Measurements from ENCODE around the gene DCLRE1A.
A peak's percentile ranks its signal among the peaks of the same experiment; 100 is the strongest.
"Not testable (repeated sequence)": the region's sequence is repeated elsewhere in the genome, so short reads cannot be mapped to it uniquely, and the experiment has no call there.

Gene DCLRE1A

DNA sequence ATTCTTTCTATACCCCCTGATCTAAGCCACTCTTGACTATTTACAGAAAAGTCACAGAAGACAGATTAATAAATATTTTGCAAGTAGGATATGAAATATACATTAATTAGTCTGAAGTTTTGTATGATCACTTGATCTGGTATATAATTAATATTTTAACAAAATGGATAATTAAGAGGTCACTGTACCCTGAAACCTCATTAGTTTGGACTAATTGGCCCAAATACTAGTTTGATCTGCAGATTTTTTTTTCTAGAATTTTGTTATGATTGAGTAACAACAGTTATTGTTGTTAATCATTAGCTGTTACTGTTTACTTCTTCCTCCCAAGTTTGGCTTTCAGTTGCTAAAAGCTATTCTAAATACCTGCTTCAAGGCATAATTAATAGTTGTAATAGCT lies 3.3 kb upstream of the DCLRE1A start:
- DNase-seq, result no peak

DNA sequence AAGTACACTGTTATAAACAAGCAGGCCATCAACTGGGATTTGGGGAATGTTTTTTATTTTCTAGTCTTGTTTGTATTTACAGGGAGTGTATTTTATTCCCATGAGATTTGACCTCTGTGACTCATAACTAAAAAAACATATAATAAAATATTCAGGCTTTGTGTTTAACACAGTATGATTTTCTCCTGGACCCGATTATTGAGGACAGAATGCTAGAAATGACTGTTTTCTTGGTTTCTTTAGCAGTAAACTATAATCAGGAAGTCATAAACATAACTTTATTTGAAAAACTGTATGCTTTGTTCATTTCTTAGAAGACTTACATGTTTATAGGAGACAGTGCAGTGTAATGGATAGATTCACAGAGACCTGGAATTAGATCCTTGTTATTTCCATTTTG lies 2.7 kb upstream of the DCLRE1A start:
- no peak for DNase-seq

DNA sequence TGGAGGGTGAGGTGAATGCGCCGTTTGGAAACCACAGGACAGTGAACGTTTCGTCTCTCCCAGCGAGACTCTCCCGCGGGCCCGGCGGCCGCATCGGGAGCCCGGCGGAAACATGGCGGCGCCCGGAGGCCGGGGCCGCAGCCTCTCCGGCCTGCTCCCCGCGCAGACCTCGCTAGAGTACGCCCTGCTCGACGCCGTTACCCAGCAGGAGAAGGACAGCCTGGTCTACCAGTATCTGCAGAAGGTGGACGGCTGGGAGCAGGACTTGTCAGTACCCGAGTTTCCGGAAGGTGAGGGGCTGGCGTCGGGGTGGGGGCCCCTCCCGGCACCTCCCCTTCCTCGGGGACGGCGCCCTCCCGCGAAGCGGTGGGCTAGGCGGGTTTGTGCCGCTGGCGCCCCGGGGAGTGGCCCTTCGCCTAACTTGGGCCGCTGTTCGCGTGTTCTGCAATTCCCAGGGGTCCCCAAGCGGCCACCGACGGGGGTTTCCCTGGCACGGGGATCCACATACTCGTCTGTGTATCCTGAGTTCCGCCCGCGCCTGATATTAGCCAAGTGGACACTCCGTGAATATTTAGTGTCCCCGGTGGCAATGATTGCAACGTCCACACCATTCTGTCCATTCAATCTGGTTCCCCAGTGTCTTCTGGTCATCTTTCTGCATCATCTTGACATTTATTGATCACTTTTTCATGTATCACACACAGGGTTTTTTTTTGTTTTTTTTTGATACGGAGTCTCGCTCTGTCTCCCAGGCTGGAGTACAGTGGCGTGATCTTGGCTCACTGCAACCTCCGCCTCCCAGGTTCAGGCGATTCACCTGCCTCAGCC lies 1.1 kb upstream of the DCLRE1A start:
- DNase-seq, result peak; percentile 17 to 42

DNA sequence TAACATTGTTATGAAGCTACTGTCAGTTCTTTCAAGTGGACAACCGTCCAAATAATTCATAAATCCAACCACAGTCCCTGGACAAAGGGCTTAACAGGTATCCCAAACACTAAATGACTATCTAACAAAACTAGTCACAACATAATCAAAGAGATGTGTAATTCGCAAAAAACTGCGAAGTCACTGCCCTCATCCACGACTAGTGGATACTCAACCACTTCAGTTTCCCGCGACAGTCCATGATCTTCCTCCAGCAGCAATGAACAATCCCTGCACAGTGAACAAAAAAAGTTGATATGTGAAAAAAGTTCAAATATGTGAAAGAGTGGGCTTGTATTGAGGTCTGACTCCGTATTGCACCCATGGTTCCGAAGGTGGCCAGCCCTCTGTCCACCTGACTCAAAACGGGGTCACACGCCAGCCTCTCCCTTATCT lies 287 bp downstream of the DCLRE1A start:
- DNase-seq, result no peak

DNA sequence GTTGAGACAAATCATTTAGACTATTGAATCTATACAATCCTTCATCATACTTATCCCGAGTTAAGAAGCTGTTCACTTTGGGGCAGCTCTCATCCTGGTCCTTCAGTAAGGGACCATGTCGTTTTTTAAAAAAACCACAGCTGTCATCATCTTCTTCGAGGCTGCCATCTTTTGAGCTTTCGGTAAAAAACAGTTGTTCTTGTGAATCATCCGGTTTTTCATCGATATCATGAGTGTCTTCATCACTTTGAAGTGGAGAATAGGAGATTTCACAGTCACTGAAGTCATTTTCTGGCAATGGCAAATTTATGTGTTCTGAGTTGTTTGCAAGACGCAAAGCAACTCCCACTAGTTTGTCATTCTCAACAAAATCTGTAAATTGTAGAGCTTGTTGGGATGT lies 3.9 kb downstream of the DCLRE1A start:
- DNase-seq, result no peak

DNA sequence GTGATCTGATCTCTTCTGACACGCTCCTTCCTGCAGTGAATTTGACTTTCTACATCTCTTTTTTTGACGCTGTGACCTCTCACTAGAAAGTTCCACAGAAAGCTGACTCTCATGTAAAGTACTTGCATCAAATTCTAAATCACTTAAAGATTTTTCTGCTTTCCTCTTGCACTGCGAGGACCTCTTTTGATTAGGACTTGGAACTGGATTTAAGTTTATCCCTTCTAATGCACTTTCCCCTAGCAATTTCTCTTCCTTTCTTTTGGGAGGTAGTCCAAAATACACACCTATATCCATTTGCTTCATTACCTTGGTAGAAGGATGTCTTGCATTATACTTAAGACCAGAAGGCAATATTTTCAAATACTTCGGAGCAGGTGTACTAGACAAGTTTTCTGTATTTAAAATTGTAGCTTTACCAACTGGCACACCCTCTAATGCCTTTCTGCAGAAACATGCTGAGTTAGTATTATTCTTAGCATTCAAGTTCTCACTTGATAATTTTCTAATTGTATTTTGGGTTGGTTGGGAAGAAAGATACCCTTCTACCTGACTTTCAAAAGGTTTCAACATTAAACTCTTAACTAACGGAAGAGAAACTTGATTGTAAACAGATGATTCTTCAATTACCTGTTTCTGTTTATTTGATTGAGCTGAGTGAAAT lies 4.6 kb downstream of the DCLRE1A start:
- DNase-seq, result no peak

DNA sequence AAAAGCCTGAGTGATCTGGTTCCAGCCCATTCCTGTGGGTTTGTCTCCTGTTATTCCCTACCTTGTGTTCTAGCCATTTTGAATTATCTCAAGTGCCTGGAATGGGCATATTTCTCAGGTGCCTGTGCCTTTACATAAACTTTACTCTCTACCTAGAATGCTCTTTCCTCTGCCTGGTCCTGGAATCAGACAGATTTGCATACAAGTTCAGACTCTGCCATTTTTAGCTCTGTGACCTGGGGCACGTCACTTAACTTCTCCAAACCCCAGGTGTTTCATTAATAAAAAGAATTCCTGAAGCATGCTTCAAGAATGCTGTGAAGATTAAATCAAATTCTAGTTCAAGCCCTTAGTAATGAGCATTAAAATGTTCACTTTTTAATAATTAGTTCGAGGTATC lies 7.8 kb downstream of the DCLRE1A start:
- DNase-seq, result no peak

DNA sequence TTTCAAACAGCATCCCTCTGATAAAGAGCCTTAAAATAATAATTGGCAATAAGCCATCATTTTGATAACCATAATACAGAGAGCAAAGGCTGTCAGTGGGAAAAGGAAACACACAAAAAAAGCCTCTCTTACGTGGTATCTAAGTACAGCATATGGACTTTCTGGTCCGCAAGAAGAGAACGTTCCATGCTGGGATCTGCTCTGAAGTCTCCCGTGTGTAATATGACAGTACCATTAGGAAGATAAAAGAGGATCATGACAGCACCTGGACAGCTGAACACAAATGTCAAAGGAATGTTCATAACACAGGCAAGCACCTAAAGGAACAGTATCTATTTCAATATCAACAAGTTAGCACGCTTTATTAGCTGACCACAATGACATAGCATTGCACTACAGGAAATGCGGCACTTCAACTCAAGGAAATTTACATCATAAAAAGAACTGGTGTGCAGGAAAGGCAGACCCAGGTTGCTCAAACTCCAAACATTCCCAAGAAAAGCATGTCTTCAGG lies 9.9 kb downstream of the DCLRE1A start:
- no peak for DNase-seq

DNA sequence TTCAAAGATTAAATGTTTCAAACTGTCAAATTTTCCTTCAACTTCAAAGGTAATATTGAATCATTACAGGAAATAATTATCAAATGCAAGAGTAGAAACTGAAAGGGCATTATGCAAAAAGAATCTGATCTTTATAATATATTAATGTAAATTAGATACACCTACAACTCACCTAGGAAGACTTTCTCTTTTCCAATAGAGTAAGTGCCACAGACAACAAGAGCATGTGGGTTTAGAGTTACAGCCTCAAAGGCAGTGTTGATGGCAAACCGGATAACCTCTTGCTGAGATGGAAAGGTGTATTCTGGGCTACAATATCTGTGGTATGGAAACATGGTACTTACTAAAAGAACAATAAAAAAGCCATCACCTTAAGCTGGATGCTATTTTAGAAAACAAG lies 11.7 kb downstream of the DCLRE1A start:
- no peak for DNase-seq

DNA sequence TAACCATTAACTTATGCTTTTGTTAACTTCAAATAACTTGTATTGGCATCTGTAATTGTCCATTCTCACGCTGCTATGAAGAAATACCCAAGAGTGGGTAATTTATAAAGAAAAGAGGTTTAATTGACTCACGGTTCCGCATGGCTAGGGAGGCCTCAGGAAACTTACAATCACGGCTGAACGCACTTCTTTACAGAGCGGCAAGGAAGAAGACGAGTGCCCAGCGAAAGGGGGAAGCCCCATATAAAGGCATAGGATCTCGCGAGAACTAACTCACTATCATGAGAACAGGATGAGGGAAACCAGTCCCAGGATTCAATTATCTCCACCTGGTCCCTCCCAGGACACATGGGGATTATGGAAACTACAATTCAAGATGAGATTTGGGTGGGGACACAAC lies 25.3 kb downstream of the DCLRE1A start:
- DNase-seq, result not testable (repeated sequence)

DNA sequence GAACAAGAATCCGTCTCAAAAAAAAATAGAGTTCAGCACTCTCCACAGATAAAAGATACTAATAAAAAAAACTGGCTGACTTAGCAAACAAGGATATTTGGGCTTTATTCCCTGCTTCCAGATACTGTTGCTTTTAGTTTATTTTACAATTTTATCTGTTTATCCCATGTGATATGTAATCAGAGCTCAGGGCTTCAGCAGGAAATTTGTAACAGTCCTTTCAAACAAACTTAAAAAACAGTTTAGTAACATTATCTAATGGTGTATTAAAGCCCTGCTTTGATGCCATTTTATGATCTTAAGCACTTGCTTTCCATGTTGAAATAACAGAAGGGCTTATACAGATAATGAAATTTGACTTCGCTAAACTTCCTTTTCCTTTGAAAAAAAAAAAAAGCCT lies 28.1 kb downstream of the DCLRE1A start:
- no peak for DNase-seq

DNA sequence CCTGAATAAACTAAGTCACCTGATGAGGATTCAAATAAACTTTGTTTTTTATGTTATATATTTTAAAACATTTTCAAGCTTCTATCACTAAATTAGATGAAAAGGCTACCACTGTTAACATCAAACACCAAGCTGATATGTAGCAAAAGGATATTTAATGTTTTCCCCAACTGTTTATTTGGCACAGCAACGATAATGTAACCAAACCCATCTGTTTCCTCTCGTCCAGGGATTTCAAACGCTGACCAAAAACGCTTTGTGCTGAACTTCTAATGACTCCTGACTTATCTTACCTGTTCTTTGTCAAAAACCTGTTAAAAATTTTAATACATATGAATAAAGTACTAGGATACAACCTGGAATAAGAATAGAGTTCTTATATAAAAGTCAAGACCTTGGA lies 30.5 kb downstream of the DCLRE1A start:
- no peak for DNase-seq

DNA sequence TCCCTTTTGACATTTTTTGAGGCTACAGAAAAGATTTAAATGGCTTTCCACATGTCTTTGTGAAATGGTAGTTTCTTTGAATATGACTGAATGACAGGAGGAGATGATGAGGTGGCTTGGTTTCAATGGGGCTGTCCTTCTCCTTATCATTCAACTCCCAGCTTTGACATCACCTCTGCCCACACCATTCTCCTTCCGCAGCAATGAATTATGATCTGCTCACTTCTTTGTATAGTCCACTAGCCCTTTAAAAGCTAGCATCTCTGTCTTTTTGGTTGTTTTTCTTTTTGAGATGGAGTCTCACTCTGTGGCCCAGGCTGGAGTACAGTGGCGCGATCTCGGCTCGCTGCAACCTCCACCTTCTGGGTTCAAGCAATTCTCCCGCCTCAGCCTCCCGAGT lies 31.7 kb downstream of the DCLRE1A start:
- no peak for DNase-seq

DNA sequence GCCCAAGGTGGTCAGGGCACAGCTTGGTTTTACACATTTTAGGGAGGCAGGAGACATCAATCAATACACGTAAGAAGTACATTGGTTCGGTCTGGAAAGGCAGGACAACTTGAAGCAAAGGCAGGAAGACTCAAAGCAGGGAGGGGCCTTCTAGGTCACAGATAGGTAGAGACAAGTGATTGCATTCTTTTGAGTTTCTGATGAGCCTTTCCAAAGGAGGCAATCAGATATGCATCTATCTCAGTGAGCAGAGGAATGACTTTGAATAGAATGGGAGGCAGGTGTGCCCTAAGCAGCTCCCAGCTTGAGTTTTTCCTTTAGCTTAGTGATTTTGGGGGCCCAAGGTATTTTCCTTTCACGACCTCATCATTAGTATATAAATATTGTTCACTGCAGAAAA lies 32.6 kb downstream of the DCLRE1A start:
- not testable (repeated sequence) for DNase-seq

DNA sequence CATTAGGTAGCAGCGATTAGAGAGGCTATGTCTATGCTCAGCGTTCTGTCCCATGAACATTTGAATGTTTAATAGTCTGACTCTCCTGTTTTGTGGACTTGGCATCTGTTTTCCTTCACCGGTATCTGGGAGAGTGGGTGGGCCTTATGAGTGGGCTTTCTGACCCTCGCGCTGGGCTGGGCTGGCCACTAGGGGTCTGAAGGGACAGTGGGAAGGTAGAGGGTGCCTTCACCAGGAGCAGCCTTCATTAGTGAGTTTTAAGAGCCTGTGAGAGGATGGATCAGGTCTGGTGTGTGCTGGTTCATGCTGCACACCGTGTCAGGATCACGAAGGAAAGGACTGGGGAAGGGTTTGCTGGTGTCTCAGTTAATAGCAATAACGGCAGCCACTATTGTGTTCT lies 33.4 kb downstream of the DCLRE1A start:
- no peak for DNase-seq

DNA sequence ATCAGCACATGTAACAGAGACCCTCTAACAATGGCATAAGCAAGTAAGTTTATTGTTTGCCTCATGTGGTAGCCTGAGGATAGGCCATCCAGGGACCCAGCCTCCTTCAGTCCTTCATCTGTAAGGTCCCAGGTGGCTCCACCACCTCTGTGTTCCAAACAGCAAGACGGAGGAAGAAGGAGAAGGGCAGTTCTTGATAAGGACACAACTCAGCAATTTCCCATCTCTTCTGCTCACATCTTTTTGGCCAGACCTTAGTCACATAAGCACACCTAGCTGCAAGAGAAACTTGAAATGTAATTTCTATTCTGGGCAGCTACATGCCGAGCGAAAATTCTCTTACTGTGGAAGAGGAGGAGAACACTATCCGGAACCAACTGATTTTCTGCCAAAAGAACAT lies 33.9 kb downstream of the DCLRE1A start:
- DNase-seq, result no peak

DNA sequence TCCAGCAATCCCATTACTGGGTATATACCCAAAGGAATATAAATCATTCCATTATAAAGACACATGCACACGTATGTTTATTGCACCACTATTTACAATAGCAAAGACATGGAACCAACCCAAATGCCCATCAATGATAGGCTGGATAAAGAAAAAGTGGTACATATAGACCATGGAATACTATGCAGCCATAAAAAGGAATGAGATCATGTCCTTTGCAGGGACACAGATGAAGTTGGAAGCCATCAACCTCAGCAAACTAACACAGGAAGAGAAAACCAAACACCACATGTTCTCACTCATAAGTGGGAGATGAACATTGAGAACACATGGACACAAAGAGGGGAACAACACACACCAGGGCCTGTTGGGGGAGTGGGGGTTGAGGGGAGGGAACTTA lies 39.2 kb downstream of the DCLRE1A start:
- DNase-seq, result not testable (repeated sequence)

DNA sequence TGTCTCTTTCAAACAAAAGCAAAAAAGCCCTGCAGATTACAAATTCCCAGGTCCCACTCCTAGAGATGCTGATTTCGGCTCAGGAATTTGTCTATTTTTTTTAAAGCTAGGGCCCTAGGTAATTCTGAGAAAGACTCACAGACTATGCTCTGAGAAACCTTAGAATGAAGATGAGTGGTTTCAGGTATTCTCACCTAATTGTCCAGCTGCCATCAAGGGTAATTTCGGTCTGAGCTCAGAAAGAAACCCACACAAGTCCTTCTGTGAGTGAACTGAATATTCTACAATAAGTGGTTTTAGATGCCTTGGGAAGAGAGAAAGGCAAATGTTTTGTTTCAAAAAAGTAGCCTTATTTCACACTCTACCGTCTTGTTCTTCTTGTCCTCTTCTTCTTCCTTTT lies 45.7 kb downstream of the DCLRE1A start:
- DNase-seq, result no peak

DNA sequence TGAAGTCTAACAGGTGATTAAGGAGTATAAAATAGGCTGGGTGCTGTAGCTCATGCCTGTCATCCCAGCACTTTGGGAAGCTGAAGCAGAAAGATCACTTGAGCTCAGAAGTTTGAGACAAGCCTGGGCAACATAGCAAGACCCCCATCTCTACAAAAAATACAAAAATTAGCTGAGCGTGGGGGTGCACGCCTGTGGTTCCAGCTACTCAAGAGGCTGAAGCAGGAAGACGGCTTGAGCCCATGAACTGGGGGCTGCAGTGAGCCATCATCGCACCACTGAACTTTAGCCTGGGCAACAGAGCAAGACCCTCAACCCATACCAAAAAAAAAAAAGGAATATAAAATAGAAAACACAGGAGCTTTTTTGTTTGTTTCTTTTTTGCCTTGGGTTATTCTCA lies 47.4 kb downstream of the DCLRE1A start:
- no peak for DNase-seq

DNA sequence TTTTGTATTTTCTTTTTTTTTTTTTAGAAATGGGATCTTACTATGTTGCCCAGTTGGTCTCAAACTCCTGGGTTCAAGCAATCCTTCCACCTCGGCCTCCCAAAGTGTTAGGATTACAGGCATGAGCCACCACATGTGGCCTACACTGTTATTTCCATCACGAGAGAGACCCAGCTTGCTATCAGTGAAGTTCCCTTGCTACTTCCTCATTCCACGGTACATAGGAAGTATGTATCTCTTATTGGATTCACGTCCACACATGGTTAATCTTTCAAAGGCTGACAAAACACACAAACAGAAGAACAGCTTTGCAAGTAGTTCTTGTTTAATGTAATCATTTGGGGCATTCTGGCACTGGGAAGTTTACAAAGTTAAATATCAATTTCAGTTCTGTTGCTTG lies 50.9 kb downstream of the DCLRE1A start:
- DNase-seq, result no peak

DNA sequence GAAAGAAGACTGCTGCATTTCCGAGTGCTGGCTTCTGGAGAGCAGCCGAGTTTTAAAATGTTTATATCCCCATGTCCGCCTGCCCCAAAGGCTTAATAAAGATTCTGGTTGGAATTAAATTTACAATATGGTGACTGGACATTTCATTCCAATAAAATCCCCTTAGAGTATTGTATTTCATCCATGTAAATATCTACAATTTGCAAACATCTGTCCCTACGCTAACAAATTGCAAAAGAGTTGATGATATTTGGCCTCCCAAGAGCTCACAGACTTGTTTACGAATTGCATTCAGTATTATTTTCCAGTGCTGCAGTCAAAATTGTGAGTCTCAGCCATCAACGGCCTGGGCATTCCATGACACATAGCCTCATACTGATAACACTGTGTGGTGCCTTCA lies 52.3 kb downstream of the DCLRE1A start:
- DNase-seq, result no peak

DNA sequence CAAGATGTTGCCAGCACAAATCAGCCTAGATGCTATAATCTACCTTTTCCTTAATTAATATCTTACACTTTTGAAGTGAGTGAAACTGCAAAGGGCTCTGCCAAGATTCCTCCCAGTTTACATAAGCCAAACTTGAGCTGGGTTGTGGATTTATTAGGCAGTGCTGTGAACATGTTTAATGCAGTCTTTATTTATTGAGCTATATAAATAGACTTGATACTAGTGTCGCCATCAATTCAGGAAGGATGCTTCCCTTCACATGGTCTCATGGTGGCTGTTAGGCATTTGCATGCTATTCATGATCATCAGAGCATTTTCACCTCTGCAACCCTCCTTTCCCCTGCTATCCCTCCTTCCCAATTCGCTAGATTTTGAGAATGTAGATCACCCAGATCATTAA lies 62.2 kb downstream of the DCLRE1A start:
- no peak for DNase-seq

DNA sequence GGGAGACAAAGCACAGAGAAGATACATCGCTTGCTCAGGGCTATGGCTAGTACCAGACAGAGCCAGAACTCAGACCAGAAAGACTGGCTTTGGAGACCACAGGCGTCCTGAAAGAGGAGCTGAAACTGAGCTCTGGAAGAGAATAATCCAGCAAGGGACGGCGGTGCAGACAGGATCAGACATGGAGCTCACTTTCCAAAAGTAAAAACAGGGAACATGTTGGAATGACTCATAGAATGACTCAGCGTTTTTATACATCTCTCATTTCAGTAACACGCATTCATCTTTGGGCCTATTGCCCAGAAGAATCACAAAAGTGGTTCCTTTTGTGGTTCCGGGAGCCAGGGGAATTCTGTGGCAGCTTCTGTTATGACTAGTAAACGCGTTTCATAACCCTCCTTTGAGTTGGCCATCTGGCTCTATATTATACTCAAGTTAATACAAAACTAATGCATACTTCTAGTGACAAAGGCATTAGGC lies 65.2 kb downstream of the DCLRE1A start:
- DNase-seq, result no peak
